NK-92 (cell line): ENCODE data around the gene DNAJC5G.
"Not testable (repeated sequence)": the region's sequence is repeated elsewhere in the genome, so short reads cannot be mapped to it uniquely, and the experiment has no call there.

ENCODE experiments used
- DNase-seq: peaks from one replicate; lab custom pipeline; 2025; ENCODE audit not compliant: unreplicated experiment; lab: John Stamatoyannopoulos, UW

Gene DNAJC5G

DNA sequence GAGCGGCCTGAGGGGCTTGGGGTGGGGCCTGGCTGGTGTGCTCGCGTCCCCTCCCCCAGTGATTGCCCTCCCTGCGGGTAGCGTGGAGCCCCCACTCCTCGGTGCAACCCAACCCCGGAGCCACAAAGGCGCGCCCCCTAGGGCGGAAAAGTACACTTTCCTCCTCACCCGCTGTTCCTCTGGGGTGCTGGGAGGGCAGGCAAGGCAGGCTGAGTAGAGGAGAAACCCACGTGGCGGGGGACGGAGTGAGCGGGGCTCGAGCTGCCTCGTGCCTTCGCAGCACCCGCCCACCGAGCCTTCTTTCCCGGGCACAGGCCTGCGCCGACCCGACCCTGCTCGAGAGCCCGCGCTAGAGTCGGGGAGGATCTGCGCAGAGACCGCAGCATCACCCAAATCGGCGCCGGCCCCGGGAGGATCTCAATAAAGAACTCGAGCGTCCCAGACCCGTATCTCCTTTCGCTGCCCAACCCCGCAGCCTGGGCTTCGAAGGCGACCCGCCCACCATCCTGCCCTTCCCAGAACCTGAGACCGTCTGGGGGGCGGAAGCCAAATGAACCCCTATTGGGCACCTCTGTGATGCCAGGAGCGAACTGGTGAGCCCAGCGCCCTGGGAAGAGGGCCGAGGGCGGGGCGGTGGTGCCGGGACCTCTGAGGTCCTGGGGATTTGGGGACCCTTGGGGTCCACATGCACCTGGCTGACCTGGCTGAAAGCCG, 31.5 kb downstream of the DNAJC5G start:
- DNase-seq, result no peak

DNA sequence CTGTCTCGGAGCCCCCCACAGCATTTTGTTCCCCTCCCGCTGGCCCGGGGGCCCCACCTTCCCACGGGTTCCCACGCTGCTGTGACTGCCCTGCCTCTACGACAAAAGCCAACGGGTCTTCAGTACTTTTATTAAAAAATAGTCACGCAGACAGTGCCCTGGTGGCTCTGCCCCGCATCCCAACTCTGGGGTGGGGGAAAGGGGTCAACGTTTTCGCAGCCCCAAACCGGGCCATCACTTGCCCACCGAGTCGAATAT, 32.0 kb downstream of the DNAJC5G start:
- no peak for DNase-seq

DNA sequence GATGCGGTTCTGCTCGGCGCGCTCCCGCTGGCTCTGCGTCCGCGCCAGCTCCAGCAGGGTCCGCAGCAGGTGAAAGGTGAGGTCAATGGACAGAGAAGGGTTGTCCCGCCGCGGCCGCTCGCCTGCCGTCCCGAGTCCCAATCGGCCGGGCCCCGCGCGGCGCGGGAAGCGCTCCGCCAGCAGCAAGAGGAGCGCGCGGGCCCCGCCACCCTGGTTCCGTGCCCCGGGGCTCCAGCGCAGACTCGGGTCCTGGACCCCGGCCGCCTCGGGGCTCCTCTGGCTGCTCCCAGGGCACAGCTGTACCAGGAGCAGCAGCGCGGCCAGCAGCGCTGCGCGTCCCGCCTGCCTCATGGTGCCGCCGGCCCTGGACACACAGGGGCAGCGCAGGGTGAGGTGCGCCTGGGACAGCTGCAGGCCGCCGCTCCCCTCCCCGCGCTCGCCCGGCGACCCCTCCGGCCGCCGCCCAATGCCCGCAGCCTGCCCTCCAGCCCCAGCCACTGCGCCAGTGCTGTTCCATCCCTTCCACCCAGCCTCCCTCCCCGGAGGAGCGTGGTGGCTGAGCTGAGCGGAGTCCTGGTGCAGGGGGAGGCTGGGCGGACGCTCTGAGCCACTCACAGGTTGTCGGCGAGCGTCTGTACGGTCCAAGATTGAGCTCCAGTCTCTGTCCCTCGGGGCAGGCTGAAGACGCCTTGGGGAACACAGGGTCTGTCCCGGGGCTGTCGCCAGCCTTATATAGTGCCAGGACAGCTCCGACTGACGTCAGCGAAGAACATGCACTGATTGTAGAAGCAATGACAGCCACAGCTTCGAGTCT, 32.5 kb downstream of the DNAJC5G start:
- DNase-seq, result no peak

DNA sequence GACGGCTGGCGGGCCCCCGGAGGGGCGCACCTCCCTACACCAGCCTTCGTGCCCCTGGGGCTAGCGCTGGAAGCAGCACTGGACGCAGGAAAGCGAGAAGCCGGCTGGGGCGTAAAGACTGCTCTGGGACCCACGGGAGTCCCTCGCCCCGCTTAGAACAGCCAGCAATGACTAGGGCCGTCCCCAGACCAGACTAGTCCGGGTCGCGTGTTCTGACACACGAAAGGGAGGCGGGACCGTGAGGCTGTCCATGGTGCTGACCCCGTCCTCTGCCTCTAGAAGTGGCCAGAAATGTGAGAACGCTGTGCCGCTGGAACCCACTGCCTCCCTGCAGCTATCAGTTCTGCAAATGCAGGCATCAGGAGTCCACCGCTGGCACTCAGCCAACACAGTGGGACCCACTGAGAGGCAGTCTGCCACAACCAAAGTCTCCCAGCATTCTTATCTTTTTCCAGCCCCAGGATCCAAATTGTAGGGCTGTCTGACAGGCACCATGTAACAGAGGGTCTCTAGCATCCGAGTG, 33.2 kb downstream of the DNAJC5G start, which contains the start of gene UCN:
Gene UCN, minus strand, starts transcription at position 87 of the 523 bp plus-strand sequence. CDS start 550 bp downstream, outside the sequence.
- no peak for DNase-seq

DNA sequence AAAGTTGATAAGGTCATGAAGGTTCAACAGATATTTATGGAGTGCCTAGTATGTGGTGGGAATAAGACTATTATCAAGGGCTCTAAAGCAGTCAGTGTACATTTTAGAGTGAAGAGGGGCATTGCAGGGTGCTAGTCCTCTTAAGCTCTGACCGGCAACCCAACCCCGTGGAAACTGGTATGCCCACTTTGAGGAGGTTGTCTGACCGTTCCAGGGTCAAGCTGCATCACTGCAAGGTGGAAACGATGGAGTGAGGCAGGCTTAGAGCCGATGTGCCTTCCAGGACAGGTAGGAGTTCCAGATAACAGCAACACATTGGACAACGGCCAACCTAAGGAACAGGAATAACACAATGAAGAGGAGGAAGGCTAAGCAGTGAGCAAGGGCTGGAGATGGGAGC, 34.4 kb downstream of the DNAJC5G start:
- DNase-seq, result no peak

DNA sequence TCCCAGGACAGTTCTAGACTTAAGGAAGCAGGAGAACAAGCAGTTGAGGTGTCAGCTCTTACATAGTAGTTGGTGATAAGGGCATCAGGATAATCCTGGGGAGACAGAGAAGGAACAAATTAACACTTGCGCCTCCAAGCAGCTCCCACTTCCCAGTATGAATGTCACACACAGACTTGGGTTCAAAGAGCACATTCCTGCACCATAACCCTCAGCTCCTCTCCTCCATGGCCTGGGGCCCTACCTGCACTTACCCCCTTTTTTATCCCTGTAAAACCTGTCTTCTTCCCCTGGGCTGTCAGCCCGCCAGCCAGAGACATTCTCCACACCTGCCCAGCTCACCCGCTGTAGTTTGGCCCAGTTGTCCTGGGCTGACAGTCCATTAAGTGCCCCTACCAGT, 36.9 kb downstream of the DNAJC5G start:
- DNase-seq, result no peak

DNA sequence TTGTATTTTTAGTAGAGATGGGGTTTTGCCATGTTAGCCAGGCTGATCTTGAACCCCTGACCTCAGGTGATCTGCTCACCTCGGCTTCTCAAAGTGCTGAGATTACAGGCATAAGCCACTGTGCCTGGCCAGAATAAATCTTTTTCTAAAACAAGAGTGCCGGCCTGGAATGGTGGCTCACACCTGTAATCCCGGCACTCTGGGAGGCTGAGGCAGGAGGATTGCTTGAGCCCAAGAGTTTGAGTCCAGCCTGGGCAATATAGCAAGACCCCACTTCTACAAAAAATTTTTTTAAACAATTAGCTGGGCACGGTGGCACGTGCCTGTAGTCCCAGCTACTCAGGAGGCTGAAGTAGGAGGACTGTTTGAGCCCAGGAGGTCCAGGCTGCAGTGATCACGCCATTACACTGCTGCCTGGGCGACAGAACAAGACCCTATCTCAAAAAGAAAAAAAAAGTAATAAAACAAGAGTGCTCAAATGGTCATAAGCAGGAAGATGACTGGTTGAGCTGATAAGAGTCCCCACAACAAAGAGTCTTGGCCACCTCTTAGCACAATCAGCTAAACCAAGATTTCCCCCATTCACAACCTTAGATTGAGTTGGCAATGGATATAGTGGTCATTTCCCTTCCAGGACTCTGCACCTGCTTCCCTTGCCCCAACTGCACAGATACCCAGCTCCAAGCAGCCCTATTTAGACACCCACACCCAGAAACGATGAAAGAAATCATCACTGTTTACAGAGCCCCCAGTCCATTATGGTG, 38.8 kb downstream of the DNAJC5G start:
- no peak for DNase-seq

DNA sequence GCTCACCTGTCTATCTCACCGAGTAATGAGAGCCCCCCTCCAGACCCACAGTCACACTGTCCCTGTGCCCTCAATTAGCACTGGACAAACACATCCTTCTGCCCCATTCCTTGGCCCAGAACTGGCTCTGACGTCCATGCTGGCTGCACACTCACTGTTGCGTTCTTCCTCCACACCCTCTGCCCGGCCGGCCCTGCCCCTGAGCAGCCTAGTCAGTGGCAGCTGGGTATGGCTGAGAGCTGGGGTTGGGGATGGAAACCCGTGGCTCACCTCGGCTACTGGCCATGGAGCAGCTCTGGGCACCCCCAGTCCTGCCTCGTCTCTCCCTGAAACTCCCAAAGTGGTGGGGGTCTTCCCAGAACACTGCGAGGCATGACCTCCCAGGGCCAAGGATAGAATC, 39.5 kb downstream of the DNAJC5G start:
- no peak for DNase-seq

DNA sequence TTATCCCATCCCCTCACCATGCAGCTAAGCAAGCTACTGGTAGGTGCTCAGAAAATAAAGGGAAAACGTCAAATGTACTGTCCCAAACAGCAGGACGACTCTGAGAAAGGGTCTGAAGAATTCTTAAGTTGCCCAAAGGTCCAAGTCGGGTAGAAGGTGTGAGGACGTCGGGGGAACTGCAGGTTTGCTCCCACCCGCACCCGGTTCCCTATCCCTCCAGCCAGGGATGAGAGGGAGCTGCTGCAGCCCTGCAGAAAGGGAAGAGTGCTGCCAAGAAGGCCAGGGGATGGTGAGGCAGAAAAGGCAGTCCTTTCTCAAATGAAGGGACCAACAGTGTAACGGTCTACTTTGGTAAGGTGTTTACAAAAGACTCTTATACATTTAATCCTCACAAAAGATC, 39.9 kb downstream of the DNAJC5G start:
- DNase-seq, result no peak

DNA sequence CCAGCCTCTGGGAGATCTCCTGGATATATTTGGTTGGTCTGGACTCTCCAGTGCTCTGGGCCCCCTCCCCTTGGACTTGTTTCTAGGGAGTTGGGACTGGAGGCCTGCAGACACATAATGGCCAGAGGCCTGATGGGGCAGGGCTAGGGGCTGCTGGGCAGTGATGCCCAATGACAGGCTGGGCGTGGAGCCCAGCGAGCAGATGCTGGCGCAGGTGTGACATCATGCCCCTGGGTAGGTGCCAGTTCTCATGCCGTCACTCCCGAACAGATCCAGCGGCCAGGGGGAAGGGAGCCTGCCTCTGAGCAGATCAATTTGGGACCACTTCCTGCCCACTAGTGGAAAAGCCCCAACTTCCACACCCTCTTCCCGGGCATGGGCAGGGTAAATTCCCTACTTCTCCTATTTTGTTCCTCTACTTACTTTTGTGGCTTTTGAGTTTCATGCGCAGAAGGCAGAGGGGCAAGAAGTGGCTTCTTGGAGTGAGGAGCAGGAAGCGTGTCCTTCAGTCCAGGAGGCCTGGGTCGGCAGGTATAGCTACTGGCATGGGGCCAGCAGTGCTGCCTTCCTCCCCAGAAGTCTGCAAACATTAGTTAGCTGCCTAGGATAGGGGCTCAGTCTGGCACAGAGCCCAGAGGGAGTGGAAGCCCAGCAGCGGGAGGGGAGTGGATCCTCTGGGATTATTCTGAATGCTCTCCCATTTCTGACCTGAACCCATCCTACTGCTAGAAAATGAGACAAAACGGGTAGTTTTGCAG, 41.6 kb downstream of the DNAJC5G start:
- DNase-seq, result no peak

DNA sequence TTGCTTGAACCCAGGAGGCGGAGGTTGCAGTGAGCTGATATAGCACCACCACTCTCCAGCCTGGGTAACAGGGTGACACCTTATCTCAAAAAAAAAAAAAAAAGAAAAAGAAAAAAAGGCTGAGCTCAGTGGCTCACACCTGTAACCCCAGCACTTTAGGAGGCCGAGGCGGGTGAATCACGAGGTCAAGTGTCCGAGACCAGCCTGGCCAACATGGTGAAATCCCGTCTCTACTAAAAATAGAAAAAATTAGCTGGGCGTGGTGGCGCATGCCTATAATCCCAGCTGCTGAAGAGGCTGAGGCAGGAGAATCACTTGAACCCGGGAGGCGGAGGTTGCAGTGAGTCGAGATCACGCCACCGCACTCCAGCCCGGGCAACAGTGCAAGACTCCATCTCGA, 44.6 kb downstream of the DNAJC5G start:
- DNase-seq, result not testable (repeated sequence)

DNA sequence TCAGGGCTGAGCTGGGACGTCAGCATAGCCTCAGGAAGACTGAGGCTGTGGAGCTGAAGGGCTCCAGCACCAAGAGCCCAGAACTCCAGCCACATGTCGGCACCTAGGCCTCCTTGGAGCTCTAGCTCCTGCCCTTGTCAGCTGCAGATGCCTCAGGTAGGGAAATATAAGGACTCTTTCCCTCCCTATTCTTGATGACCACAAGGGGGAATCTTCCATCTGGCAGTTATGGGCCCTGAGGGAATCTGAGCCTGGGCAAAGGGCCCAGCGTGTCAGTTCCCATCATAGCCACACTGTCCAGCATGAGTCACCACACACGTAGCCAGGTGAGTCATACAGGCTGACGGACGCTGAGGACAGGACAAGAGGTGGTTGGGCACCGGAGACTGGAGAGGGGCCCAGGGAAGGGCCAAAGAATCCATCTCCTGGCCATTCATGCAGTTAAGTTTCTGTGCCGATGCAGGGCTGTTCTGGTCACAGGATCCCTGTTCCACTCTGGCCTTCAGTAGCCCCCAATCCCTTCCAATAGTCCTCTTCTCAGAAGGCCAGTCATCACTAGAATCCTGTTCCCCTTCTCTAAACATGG, 45.8 kb downstream of the DNAJC5G start:
- DNase-seq, result no peak

DNA sequence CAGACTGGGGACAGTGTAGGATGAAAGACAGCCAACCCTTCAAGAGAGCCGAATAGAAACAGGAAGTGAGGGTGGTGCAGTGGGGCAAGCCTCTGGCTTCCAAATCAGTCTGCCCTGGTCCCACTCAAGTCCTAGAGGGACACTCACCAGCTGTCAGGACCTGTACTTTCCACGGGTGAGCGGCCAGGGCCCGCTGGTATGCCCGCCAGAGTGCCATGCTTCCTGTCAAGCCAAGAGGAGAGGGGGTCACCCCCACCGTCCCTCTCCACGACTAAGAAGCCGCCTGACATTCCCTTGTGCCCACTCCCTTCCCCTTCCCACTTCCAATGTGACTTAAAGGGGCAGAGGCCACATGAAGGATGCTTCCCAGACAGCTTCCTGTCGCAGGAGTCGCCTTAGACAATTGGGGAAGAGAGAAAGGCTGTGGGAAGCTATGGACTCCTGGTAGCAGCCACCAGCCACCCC, 47.1 kb downstream of the DNAJC5G start:
- no peak for DNase-seq

DNA sequence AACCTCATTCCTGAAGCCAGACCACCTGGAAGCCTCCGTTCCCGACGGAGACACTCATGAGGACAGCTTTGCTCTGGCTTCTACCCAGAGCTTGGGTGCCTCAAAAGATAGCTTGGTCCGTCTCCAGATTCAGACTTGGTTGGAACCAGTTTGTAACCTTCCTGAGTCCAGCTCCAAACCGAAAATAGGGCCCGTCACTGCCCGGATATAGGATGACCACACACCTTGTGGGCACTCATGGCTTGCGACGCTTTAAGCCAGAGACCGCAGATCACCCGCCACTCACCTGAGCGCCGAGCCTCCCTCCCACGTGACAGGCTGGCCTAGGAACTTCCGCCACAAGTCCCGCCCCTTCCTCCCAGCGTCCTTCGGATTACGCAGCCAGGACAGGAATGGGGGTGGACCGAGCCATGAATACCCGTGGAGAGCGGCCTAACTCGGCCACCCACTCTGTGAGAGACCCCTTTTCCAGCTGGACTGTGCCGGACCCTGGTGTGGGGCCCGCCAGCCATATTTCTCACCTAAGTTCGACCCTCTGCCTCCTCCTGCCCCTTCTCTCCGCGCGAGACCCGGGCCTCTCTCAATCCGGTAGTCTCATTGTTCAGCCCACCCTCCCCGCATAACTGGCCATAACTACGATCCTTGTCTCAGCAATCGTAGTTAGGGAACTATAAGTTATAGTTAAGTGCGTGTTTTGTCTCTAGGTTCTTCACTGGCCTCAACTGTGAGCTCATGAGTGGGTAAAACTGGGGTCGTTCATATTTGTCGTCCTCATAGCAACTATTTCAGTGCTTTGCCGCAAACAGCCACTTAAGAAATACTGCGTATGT, 47.7 kb downstream of the DNAJC5G start, which contains the start of gene MPV17:
Gene MPV17, minus strand, starts transcription at position 332 of the 830 bp plus-strand sequence. CDS start 580 bp downstream, outside the sequence.
- peak; percentile 15 for DNase-seq

DNA sequence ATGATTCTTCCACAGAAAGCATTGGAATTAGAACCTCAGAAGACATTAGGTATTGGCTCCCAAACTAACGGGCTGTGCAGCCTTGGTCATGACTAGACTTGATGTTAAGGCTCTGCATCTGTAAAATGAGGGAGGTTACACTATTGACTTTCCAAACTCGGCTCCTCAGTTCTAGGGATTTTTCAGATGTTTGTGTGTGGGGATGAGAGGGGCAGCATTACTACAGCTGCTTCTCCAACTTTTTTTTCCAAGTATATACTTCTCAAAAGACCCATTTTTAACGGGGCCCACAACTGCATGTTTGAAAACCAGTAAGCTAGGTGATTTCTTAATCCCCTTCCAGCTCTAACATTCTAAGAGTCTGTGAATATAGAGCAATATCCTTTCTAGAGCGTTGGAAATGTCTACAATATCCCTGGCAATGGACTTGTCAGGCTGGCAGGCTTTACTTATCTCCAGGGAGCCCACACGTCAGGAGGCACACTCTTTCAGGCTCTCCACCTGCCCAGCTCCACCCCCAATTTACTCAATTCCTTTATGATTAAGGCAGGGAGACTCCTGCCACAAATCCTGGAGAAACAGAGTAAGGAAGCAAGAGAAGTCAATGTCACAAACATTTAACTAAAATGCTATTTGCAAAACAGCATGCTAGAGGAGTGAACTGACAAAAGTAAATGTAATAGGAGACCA, 48.5 kb downstream of the DNAJC5G start:
- DNase-seq, result no peak

DNA sequence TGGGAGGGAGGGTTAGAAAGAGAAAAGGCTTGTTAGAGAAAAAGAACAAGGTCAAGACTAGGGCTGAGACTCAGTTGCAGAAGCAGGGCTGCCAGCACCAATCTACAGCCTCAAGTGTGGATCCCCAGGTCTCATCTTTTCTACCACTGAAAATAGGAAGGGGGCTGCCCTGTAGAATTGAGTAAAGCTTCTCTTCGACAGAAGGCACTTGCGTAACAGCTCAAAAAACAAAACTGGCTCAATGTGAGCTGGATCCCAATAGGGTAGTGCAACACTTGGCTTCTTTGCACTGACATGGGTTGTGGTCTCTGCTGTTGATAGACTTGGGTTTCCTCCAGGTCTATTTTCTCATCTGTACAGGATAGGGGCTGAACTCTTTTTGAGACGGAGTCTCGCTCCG, 49.5 kb downstream of the DNAJC5G start:
- DNase-seq, result no peak
